Activated CD4-positive, alpha-beta memory T cell treated with anti-CD3 and anti-CD28 coated beads for 36 hours (primary cell): ENCODE results near the gene LACRT. TPM values are rescaled to one million over a fixed set of nuclear protein-coding genes. Genes with fewer than 3 reads are reported as not detected.

Source experiments
- CTCF ChIA-PET: fragments of 350-600 bp; sonication (Branson Sonifier 250); formaldehyde crosslinking; loops from one replicate; lab custom pipeline; 2021; ENCODE audit warnings: antibody characterized with exemption, inconsistent platforms; lab: Charles Lee
- POLR2A ChIA-PET: fragments of 350-600 bp; sonication (Branson Sonifier 250); formaldehyde crosslinking; loops from one replicate; lab custom pipeline; 2021; ENCODE audit warnings: antibody characterized with exemption; lab: Charles Lee
- DNase-seq: peaks from one replicate; pipeline ENCODE4 v3.0.0-alpha.2; 2020
- H3K27ac Mint-ChIP-seq: one replicate; pipeline ENCODE4 v1.8.0; 2021; ENCODE audit warnings: mixed read lengths
- H3K27me3 Mint-ChIP-seq: one replicate; pipeline ENCODE4 v1.8.0; 2021; ENCODE audit warnings: mixed read lengths
- H3K36me3 Mint-ChIP-seq: one replicate; pipeline ENCODE4 v1.8.0; 2021; ENCODE audit warnings: mixed read lengths
- H3K4me1 Mint-ChIP-seq: one replicate; pipeline ENCODE4 v1.8.0; 2021; ENCODE audit warnings: low read depth, mixed read lengths
- H3K4me3 Mint-ChIP-seq: one replicate; pipeline ENCODE4 v1.8.0; 2021; ENCODE audit warnings: mild to moderate bottlenecking, mixed read lengths
- H3K9me3 Mint-ChIP-seq: one replicate; pipeline ENCODE4 v1.8.0; 2021; ENCODE audit warnings: mixed read lengths
- intact Hi-C: fragments of 100-400 bp; cut with micrococcal nuclease; formaldehyde crosslinking; loops from one replicate; pipeline ENCODE4 v1.15.1; 2023
- total RNA-seq, 2 experiments: library from RNA; stranded (reverse); gene quantifications; one replicate each; pipeline ENCODE4 v1.2.3, GENCODE V29; 2021

The LACRT gene
- total RNA-seq, 2 experiments from 2014 or later, result not detected

DNA sequence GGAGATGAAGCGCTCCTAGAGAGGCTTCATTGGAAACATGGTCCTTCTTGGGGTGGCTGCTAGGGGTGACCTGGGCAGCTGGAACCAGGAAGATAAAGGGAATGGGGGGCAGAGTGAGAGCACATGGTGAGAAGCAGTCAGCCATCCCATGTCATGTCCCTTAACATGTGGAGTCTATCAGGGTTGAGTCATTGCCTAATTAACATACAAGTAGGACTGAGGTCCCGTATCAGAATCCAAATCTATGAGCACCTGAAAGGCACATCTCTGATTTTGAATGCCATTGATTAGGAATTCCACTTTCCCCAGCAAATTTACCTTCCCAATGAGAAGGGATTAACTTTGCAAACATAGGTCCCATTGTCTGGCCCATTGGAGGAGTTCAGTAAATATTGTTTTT, 25.9 kb downstream of the LACRT start:
- H3K27me3 Mint-ChIP-seq, result peaks cover 9% of the 10 kb centered on the region
- CTCF ChIA-PET, result interaction anchor here (1.5 kb wide), 1 partner anchor 30 kb away, joined by 4 read pairs; no protein-coding TSS in a partner anchor
- H3K9me3 Mint-ChIP-seq, result no peaks in the 10 kb centered on the region
- intact Hi-C loops, result loop anchor here (10.0 kb wide), 1 partner anchor 466 kb away; no protein-coding TSS in a partner anchor
- POLR2A ChIA-PET, result no interaction called here
- DNase-seq, result no peak
- no peaks in the 10 kb centered on the region for H3K4me1 Mint-ChIP-seq
- H3K4me3 Mint-ChIP-seq, result no peak overlapping the region
- H3K27ac Mint-ChIP-seq, result no peak overlapping the region
- no peaks in the 10 kb centered on the region for H3K36me3 Mint-ChIP-seq

DNA sequence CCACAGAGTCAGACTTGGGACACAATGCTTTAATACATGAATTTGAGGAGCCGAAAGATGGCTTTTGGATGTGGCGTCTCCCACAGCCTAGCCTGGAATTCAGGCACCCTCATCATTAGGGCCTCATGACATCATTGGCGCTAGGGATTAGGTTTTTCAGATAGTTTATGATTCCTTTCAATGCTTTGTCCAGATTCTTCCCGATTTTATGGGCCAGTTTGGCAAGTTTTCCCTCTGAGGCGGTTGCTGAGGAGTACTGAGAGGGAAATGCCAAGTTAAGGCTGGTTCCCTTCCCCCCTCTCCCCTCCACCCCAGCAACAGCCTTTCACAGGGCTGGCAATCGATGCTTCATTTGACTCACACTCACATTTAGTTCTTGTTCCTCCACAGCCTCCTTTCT, 26.5 kb downstream of the LACRT start:
- Mint-ChIP-seq H3K27ac (no peak overlapping the region), H3K36me3 (no peaks in the 10 kb centered on the region), H3K4me1 (peaks cover 2% of the 10 kb centered on the region), H3K4me3 (no peak overlapping the region), H3K27me3 (peaks cover 9% of the 10 kb centered on the region), H3K9me3 (no peaks in the 10 kb centered on the region)
- CTCF ChIA-PET, result interaction anchor here (1.5 kb wide), 1 partner anchor 29 kb away, joined by 4 read pairs; no protein-coding TSS in a partner anchor
- DNase-seq, result no peak
- POLR2A ChIA-PET, result no interaction called here
- intact Hi-C loops, result loop anchor here (10.0 kb wide), 1 partner anchor 467 kb away; no protein-coding TSS in a partner anchor

DNA sequence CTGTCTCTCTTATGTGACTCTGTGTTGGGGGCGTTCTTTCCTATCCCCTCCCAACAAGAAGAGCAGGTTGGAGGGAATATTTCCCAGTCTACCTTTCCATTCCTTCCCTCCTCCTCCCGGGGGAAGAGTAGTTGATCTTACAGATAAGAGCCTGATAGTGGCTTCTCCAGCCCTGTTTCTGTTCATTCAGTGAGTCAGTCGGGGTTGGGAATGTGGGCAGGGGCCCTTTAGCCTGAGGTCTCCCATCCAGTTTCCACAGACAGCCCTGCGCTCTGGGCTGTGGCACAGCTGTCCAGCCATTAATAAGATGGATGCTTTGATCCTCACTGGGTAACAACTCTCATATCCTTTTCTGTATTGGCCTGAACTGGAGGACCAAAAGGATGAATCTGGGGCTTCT, 28.1 kb downstream of the LACRT start:
- ChIA-PET POLR2A (no interaction called here), CTCF (interaction anchor here (0.5 to 2.8 kb wide), 4 partner anchors 10 to 61 kb away, joined by 3 to 12 read pairs (median 4); no protein-coding TSS in a partner anchor)
- peaks cover 6% of the 10 kb centered on the region for H3K4me1 Mint-ChIP-seq
- H3K9me3 Mint-ChIP-seq, result no peaks in the 10 kb centered on the region
- no peak overlapping the region for H3K27ac Mint-ChIP-seq
- intact Hi-C loops, result loop anchor here (10.0 kb wide), 1 partner anchor 468 kb away; no protein-coding TSS in a partner anchor
- peaks cover 8% of the 10 kb centered on the region for H3K27me3 Mint-ChIP-seq
- no peak overlapping the region for H3K4me3 Mint-ChIP-seq
- H3K36me3 Mint-ChIP-seq, result no peaks in the 10 kb centered on the region
- DNase-seq, result no peak

DNA sequence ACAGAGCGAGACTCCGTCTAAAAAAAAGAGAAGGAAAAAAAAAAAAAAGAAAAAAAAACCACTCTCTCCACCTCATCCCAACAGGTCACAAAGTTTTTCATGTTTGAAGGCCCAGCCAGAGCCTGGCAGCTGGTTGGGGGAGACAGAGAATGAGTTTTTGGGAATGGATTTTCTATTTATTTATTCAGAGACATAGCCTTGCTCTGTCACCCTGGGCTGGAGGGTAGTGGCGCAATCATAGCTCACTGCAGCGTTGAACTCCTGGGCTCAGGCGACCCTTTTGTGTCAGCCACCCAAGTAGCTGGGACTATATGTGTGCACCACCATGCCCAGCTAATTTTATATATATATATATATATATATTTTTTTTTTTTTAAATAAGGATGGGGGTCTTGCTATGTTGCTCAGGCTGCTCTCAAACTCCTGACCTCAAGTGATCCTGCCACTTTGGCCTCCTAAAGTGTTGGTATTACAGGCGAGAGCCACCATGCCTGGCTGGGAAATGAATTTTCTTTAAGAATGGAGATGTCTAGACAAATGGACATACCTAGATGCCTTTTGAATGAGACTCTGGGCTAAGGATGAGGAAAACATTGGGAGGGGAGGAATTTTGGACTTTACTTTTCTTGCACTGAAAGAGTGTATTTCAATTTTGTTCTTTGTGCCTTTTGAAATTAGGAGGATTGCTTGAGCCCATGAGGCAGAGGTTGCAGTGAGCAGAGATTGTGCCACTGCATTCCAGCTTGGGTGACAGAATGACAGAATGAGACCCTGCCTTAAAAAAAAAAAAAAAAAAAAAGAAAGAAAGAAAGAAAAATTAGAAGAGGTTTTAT, 29.3 kb downstream of the LACRT start:
- CTCF ChIA-PET, result interaction anchor here (1.2 to 10.8 kb wide), 5 partner anchors 9 to 26 kb away, joined by 3 to 95 read pairs (median 5); no protein-coding TSS in a partner anchor
- POLR2A ChIA-PET, result no interaction called here
- Mint-ChIP-seq H3K27me3 (peaks cover 6% of the 10 kb centered on the region), H3K4me1 (peaks cover 6% of the 10 kb centered on the region), H3K4me3 (no peak overlapping the region), H3K36me3 (no peaks in the 10 kb centered on the region), H3K27ac (no peak overlapping the region), H3K9me3 (no peaks in the 10 kb centered on the region)
- intact Hi-C loops, result loop anchor here (10.0 kb wide), 1 partner anchor 469 kb away; no protein-coding TSS in a partner anchor
- no peak for DNase-seq

DNA sequence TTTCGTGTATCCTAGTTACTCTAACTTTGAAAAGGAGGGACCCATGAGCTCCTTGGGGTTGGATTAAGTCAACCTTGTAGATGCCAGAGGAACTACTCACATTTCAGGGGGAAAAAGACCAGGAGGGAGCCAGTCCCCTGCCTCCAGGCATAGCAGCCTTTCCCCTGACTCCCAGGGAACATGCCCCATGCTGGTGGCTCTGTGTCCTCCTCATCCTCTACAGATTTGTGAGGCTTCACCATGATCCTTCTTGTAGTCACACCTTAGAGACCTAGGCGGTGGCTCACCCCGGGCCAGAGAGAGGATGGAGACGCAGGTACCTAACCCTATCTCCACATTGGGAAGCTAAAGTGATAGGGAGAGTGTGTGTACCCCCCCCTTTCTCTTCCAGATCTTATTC, 30.3 kb downstream of the LACRT start:
- Mint-ChIP-seq H3K9me3 (no peaks in the 10 kb centered on the region), H3K27ac (no peak overlapping the region), H3K36me3 (no peaks in the 10 kb centered on the region), H3K4me3 (no peak overlapping the region), H3K4me1 (peaks cover 6% of the 10 kb centered on the region), H3K27me3 (peaks cover 6% of the 10 kb centered on the region)
- intact Hi-C loops, result loop anchor here (10.0 kb wide), 1 partner anchor 470 kb away; no protein-coding TSS in a partner anchor
- POLR2A ChIA-PET, result no interaction called here
- DNase-seq, result no peak
- CTCF ChIA-PET, result interaction anchor here (1.0 to 10.8 kb wide), 5 partner anchors 8 to 468 kb away, joined by 3 to 95 read pairs (median 5); no protein-coding TSS in a partner anchor

DNA sequence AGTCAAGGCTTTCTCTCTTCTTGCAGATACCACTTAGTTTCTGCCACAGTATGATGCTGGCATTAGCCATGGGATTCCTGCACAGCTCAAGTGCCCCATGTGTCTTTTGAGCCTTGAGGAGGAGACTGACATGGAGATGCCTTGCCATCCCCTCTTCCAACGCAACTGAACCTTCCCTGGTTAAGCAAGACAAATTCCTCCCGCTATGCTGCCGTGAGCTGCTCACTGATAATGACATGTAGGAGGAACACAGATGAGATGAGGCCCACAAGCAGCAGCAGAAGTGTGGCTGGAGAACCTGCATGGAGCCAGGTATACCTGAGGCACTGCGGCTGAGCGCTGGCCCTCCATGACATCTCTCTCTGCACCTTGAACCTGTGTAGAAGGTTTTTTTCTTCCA, 30.8 kb downstream of the LACRT start:
- no peak overlapping the region for H3K27ac Mint-ChIP-seq
- H3K4me1 Mint-ChIP-seq, result peaks cover 6% of the 10 kb centered on the region
- no peak for DNase-seq
- CTCF ChIA-PET, result interaction anchor here (0.6 to 10.8 kb wide), 6 partner anchors 8 to 468 kb away, joined by 3 to 95 read pairs (median 4); no protein-coding TSS in a partner anchor
- intact Hi-C loops, result loop anchor here (10.0 kb wide), 1 partner anchor 471 kb away; no protein-coding TSS in a partner anchor
- H3K9me3 Mint-ChIP-seq, result no peaks in the 10 kb centered on the region
- POLR2A ChIA-PET, result no interaction called here
- no peak overlapping the region for H3K4me3 Mint-ChIP-seq
- peaks cover 8% of the 10 kb centered on the region for H3K27me3 Mint-ChIP-seq
- H3K36me3 Mint-ChIP-seq, result no peaks in the 10 kb centered on the region

DNA sequence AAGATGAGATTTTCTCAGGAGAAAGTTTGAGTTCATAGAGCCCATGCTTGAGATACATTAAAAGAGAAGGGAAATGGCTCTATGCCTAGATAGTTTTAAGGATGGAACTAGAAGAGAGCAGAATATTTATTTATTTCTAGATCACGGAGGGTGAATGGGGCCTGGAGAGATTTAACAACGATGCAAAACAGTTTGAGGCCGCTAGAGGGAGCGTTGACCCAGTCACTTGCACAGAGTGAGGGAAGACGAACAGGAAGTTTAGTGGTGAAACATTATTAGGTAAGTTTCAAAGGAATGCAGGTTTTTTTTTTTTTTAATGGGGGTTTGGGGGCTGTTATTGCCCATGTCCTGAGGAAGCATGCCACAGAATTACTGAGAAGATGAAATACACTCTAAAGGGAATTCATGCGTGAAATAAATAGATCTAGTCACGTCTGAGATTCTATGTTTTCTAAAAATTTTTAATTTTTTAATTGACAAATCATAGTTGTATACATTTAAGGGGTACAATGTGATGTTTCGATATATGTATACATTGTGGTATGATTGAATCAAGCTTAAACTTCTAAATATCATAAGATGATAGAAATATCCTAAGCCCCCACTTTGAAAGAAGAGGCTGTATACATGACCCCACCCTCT, 31.4 kb downstream of the LACRT start:
- Mint-ChIP-seq H3K9me3 (no peaks in the 10 kb centered on the region), H3K36me3 (no peaks in the 10 kb centered on the region)
- intact Hi-C loops, result loop anchor here (10.0 kb wide), 1 partner anchor 472 kb away; no protein-coding TSS in a partner anchor

DNA sequence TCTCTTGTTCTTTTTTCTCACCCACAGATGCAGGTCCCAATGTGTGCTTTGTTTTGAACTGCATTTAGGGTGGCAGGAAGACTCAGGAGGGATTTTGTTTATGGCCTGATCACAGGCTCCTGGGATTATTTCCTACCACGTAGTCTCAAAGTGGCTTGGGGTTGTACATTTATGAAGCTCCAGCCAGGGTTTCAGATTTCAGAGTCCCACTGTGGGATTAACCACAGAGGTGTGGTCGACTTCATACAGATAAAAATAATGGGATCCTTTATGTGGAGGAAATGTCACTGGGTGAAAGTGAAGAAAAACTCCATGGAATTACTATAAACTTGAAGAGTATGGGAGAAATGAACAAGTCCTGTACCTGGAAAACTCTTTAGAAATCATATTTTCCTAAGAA, 32.0 kb downstream of the LACRT start:
- ChIA-PET POLR2A (no interaction called here), CTCF (interaction anchor here (1.1 to 10.8 kb wide), 4 partner anchors 21 to 391 kb away, joined by 3 to 95 read pairs (median 4); no protein-coding TSS in a partner anchor)
- H3K27me3 Mint-ChIP-seq, result peaks cover 2% of the 10 kb centered on the region
- H3K4me1 Mint-ChIP-seq, result peaks cover 6% of the 10 kb centered on the region
- H3K9me3 Mint-ChIP-seq, result no peaks in the 10 kb centered on the region
- DNase-seq, result no peak
- H3K36me3 Mint-ChIP-seq, result no peaks in the 10 kb centered on the region
- H3K27ac Mint-ChIP-seq, result no peak overlapping the region
- intact Hi-C loops, result loop anchor here (10.0 kb wide), 1 partner anchor 472 kb away; no protein-coding TSS in a partner anchor
- H3K4me3 Mint-ChIP-seq, result no peak overlapping the region

More for the DNA sequence above, 31.4 kb downstream of the LACRT start:
- CTCF ChIA-PET, result interaction anchor here (0.6 to 10.8 kb wide), 6 partner anchors 10 to 469 kb away, joined by 3 to 95 read pairs (median 4); no protein-coding TSS in a partner anchor
- peak; percentile 78 for DNase-seq
- H3K27me3 Mint-ChIP-seq, result peaks cover 4% of the 10 kb centered on the region
- no peak overlapping the region for H3K4me3 Mint-ChIP-seq
- peaks cover 6% of the 10 kb centered on the region for H3K4me1 Mint-ChIP-seq
- no peak overlapping the region for H3K27ac Mint-ChIP-seq
- POLR2A ChIA-PET, result no interaction called here

DNA sequence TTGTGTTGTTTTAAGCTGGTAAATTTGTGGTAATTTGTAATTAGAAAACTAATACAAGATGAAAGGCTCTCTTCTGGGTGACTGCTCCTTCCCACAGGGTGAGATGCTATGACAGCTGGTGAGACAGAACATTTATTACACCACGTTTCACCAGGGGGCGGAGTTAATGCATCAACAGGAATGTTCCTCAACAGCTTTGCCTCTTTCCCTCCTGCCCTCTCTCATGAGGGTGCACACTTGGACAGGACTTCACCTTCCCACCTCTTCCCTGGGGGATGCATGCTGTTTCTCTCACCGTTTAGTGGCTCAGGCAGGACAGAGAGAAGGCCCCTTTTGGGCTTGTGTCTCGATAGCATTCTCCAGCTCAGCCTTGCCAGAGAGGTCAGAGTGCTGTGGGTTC, 32.9 kb downstream of the LACRT start:
- H3K4me3 Mint-ChIP-seq, result no peak overlapping the region
- ChIA-PET POLR2A (no interaction called here), CTCF (interaction anchor here (0.7 to 10.8 kb wide), 7 partner anchors 9 to 391 kb away, joined by 3 to 95 read pairs (median 4); no protein-coding TSS in a partner anchor)
- DNase-seq, result no peak
- H3K9me3 Mint-ChIP-seq, result no peaks in the 10 kb centered on the region
- no peak overlapping the region for H3K27ac Mint-ChIP-seq
- peaks cover 2% of the 10 kb centered on the region for H3K27me3 Mint-ChIP-seq
- H3K36me3 Mint-ChIP-seq, result no peaks in the 10 kb centered on the region
- intact Hi-C loops, result loop anchor here (10.0 kb wide), 1 partner anchor 473 kb away; no protein-coding TSS in a partner anchor
- peaks cover 6% of the 10 kb centered on the region for H3K4me1 Mint-ChIP-seq

DNA sequence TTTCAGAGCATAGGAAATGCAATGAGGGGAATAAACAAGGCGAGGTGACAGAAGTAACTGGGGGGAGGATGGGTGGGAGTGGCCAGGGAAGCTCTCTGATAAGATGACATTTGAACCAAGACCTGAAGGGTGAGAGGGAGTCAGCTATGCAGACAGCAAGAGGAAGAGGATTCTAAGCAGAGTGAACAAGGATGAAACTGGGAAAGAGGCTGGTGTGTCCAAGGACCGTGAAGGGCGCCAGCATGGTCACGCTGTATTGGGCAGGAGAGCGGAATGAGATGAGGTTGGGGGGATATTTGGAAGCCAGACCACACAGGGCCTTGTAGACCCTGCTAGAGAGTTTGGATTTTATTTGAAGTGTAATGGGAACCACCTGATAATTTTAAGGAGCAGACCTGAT, 35.7 kb downstream of the LACRT start:
- POLR2A ChIA-PET, result no interaction called here

DNA sequence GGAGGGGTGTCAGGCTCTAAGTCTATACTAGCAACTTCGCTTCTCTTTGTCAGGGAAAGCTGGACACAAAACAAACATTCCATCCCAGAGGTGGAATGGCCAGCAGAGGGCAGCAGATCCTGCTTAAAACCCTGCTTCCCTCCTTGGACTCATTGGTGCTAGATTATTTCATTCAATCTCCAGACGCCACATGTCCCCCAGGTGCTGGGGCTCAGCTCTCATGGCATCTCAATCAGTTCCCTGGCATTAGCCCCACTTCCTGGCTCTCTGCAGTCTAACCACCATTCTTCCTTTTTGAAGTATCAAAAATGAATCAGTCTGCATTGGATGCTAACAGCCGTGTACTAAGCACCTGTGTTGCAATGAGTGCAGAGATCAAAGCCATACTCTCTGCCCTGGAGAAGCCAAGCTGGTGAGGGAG, 38.2 kb downstream of the LACRT start:
- peak; percentile 72 for DNase-seq
- ChIA-PET POLR2A (no interaction called here), CTCF (interaction anchor here (0.6 to 10.8 kb wide), 21 partner anchors 9 to 192 kb away, joined by 3 to 95 read pairs (median 4); partner anchors contain the start of genes PDE1B and PPP1R1A)
- Mint-ChIP-seq H3K4me3 (no peak overlapping the region), H3K4me1 (no peaks in the 10 kb centered on the region), H3K36me3 (no peaks in the 10 kb centered on the region), H3K27me3 (peaks cover 6% of the 10 kb centered on the region), H3K9me3 (no peaks in the 10 kb centered on the region), H3K27ac (no peak overlapping the region)
- intact Hi-C loops, result no loop called here

More for the DNA sequence above, 35.7 kb downstream of the LACRT start:
- intact Hi-C loops, result no loop called here
- H3K27me3 Mint-ChIP-seq, result peaks cover 3% of the 10 kb centered on the region
- no peaks in the 10 kb centered on the region for H3K36me3 Mint-ChIP-seq
- peaks cover 6% of the 10 kb centered on the region for H3K4me1 Mint-ChIP-seq
- H3K4me3 Mint-ChIP-seq, result no peak overlapping the region
- CTCF ChIA-PET, result interaction anchor here (0.8 to 10.8 kb wide), 4 partner anchors 17 to 121 kb away, joined by 3 to 95 read pairs (median 3); no protein-coding TSS in a partner anchor
- no peak for DNase-seq
- H3K9me3 Mint-ChIP-seq, result no peaks in the 10 kb centered on the region
- no peak overlapping the region for H3K27ac Mint-ChIP-seq
